H9 (cell line): ENCODE results near the gene USP13. TPM values are rescaled to one million over a fixed set of nuclear protein-coding genes. Genes with fewer than 3 reads are reported as not detected.
A peak's percentile ranks its signal among the peaks of the same experiment; 100 is the strongest.

Experiments
- DNase-seq: peaks from one replicate; pipeline ENCODE4 v3.0.0-alpha.2; 2017
- H2AFZ ChIP-seq: one replicate; pipeline ENCODE4 v1.6.1; 2013; ENCODE audit warnings: mild to moderate bottlenecking, low read length, control low read depth, moderate library complexity
- H2AK5ac ChIP-seq: 2 replicates; pipeline ENCODE4 v1.6.1; 2013; ENCODE audit warnings: low read length, control low read depth, mixed read lengths; ENCODE audit not compliant: insufficient read length
- H2BK120ac ChIP-seq: one replicate; pipeline ENCODE4 v1.6.1; 2013; ENCODE audit warnings: low read depth, mild to moderate bottlenecking, low read length, control low read depth, inconsistent platforms; ENCODE audit not compliant: poor library complexity, severe bottlenecking
- H2BK12ac ChIP-seq: 2 replicates; pipeline ENCODE4 v1.6.1; 2013; ENCODE audit warnings: low read length, control low read depth, mixed read lengths, low read depth; ENCODE audit not compliant: insufficient read length
- H2BK15ac ChIP-seq: 2 replicates; pipeline ENCODE4 v1.6.1; 2013; ENCODE audit warnings: low read depth, low read length, control low read depth
- H2BK20ac ChIP-seq: one replicate; pipeline ENCODE4 v1.6.1; 2013; ENCODE audit warnings: low read depth, mild to moderate bottlenecking, low read length, control low read depth, inconsistent platforms; ENCODE audit not compliant: poor library complexity, severe bottlenecking
- H2BK5ac ChIP-seq: 2 replicates; pipeline ENCODE4 v1.6.1; 2013; ENCODE audit warnings: low read length, control low read depth, mixed read lengths; ENCODE audit not compliant: insufficient read length
- H3K14ac ChIP-seq: 2 replicates; pipeline ENCODE4 v1.6.1; 2013; ENCODE audit warnings: low read length, control low read depth; ENCODE audit not compliant: insufficient read depth
- H3K18ac ChIP-seq: 2 replicates; pipeline ENCODE4 v1.6.1; 2013; ENCODE audit warnings: low read depth, mild to moderate bottlenecking, mixed read lengths, low read length, control low read depth; ENCODE audit not compliant: insufficient read length
- H3K23ac ChIP-seq: 2 replicates; pipeline ENCODE4 v1.6.1; 2013; ENCODE audit warnings: low read length, control low read depth, mixed read lengths, low read depth; ENCODE audit not compliant: insufficient read length
- H3K23me2 ChIP-seq: 2 replicates; pipeline ENCODE4 v1.6.1; 2013; ENCODE audit warnings: low read depth, mild to moderate bottlenecking, mixed read lengths, low read length, control low read depth; ENCODE audit not compliant: insufficient read length, poor library complexity, severe bottlenecking
- H3K27ac ChIP-seq: 2 replicates; pipeline ENCODE4 v1.5.1; 2013; ENCODE audit warnings: low read length, control low read depth, mixed read lengths, low read depth; ENCODE audit not compliant: insufficient read length
- H3K27me3 ChIP-seq: 2 replicates; pipeline ENCODE4 v1.6.1; 2013; ENCODE audit warnings: low read length, control low read depth, inconsistent platforms; ENCODE audit not compliant: insufficient read depth
- H3K4ac ChIP-seq: 2 replicates; pipeline ENCODE4 v1.6.1; 2013; ENCODE audit warnings: low read depth, mild to moderate bottlenecking, control low read depth, inconsistent platforms, low read length, moderate library complexity
- H3K4me1 ChIP-seq: 2 replicates; pipeline ENCODE4 v1.6.1; 2013; ENCODE audit warnings: low read length, control low read depth, inconsistent platforms; ENCODE audit not compliant: insufficient read depth
- H3K4me2 ChIP-seq: 2 replicates; pipeline ENCODE4 v1.6.1; 2013; ENCODE audit warnings: low read length, control low read depth, mixed read lengths; ENCODE audit not compliant: insufficient read length, insufficient read depth
- H3K56ac ChIP-seq: 2 replicates; pipeline ENCODE4 v1.6.1; 2013; ENCODE audit warnings: low read depth, mild to moderate bottlenecking, mixed read lengths, low read length, control low read depth; ENCODE audit not compliant: insufficient read length
- H3K79me1 ChIP-seq: 2 replicates; pipeline ENCODE4 v1.6.1; 2013; ENCODE audit warnings: low read depth, mild to moderate bottlenecking, moderate library complexity, low read length, control low read depth, inconsistent platforms; ENCODE audit not compliant: insufficient read depth, poor library complexity, severe bottlenecking
- H3K79me2 ChIP-seq: 2 replicates; pipeline ENCODE4 v1.6.1; 2013; ENCODE audit warnings: low read length, control low read depth, inconsistent platforms; ENCODE audit not compliant: insufficient read depth
- H3K9ac ChIP-seq: 2 replicates; pipeline ENCODE4 v1.6.1; 2013; ENCODE audit warnings: low read length, control low read depth, mixed read lengths; ENCODE audit not compliant: insufficient read length; ENCODE audit errors: extremely low read depth
- H3K9me3 ChIP-seq: one replicate; pipeline ENCODE4 v1.6.1; 2013; ENCODE audit warnings: low read depth, low read length, inconsistent platforms; ENCODE audit not compliant: control insufficient read depth
- H3T11ph ChIP-seq: one replicate; pipeline ENCODE4 v1.6.1; 2013; ENCODE audit warnings: mild to moderate bottlenecking, low read length, control low read depth, inconsistent platforms
- H4K20me1 ChIP-seq: one replicate; pipeline ENCODE4 v1.6.1; 2013; ENCODE audit not compliant: control insufficient read depth, insufficient read length, insufficient read depth
- H4K5ac ChIP-seq: 2 replicates; pipeline ENCODE4 v1.6.1; 2013; ENCODE audit warnings: low read depth, mild to moderate bottlenecking, mixed read lengths, low read length, control low read depth; ENCODE audit not compliant: insufficient read length
- H4K8ac ChIP-seq: replicated peaks from 2 replicates; pipeline ENCODE4 v1.6.1; 2013; ENCODE audit warnings: low read length, control low read depth, mixed read lengths, low read depth; ENCODE audit not compliant: insufficient read length
- H4K91ac ChIP-seq: 2 replicates; pipeline ENCODE4 v1.6.1; 2013; ENCODE audit warnings: low read depth, mild to moderate bottlenecking, moderate library complexity, mixed read lengths, low read length, control low read depth; ENCODE audit not compliant: insufficient read length
- H3K27ac Mint-ChIP-seq, 3 experiments: 2 replicates in 2 of 3; 3 replicates in 1 of 3; pipeline ENCODE4 v1.8.0; 2020 to 2021; ENCODE audit warnings: mixed read lengths in 3 of 3, mild to moderate bottlenecking in 1 of 3, moderate library complexity in 1 of 3
- H3K27me3 Mint-ChIP-seq: 2 replicates; pipeline ENCODE4 v1.8.0; 2021; ENCODE audit warnings: low read depth, mild to moderate bottlenecking, moderate library complexity, mixed read lengths
- H3K36me3 Mint-ChIP-seq, 3 experiments: 2 replicates in 2 of 3; 3 replicates in 1 of 3; pipeline ENCODE4 v1.8.0; 2020 to 2021; ENCODE audit warnings: low read depth in 3 of 3, mixed read lengths in 3 of 3; ENCODE audit not compliant: insufficient read depth in 1 of 3
- H3K4me1 Mint-ChIP-seq, 2 experiments: 2 replicates each; pipeline ENCODE4 v1.8.0; 2020; ENCODE audit warnings: mixed read lengths in 2 of 2
- H3K4me3 Mint-ChIP-seq, 2 experiments: 2 replicates in 1 of 2; 3 replicates in 1 of 2; pipeline ENCODE4 v1.8.0; 2020 to 2021; ENCODE audit warnings: mild to moderate bottlenecking in 2 of 2, mixed read lengths in 2 of 2, moderate library complexity in 1 of 2
- H3K9me3 Mint-ChIP-seq, 2 experiments: 2 replicates in 1 of 2; 3 replicates in 1 of 2; pipeline ENCODE4 v1.8.0; 2020; ENCODE audit warnings: mild to moderate bottlenecking in 2 of 2, mixed read lengths in 2 of 2, moderate library complexity in 1 of 2
- CTCF ChIP-seq: fragments of 200-600 bp; sonication (generic); conservative IDR thresholded peaks from 3 replicates; pipeline ENCODE4 v1.8.0; 2021; ENCODE audit warnings: antibody characterized with exemption, mild to moderate bottlenecking
- WGBS: extraction: QIAGEN DNeasy Blood & Tissue Kit; methylation state at CpG from one replicate; pipeline ENCODE4 v1.1.7; 2013; ENCODE audit warnings: missing lambda C conversion rate, low lambda C conversion rate, mixed read lengths; ENCODE audit not compliant: insufficient read length; ENCODE audit errors: extremely low coverage; 5-methylcytosine and 5-hydroxymethylcytosine counted together
- total RNA-seq: library from RNA; stranded (reverse); gene quantifications from 2 replicates; pipeline ENCODE4 v1.2.1, GENCODE V29; 2021

Gene USP13
- total RNA-seq, 1 experiment from 2014 or later = 26.7 TPM

- H3K27ac ChIP-seq = no peak overlapping the region
- no peaks in the 10 kb centered on the region for H3K9me3 ChIP-seq
- H3K23me2 ChIP-seq = no peaks in the 10 kb centered on the region
- H2BK15ac ChIP-seq = no peak overlapping the region
- Mint-ChIP-seq H3K4me3 (no peak overlapping the region), H3K36me3 (peaks cover 2 to 6% (median 5%) of the 10 kb centered on the region in 3 experiments; a peak in 4 of 7 replicates), H3K9me3 (no peaks in the 10 kb centered on the region), H3K4me1 (peaks cover 43 to 49% of the 10 kb centered on the region in 2 experiments), H3K27ac (peak overlapping the region; percentile 42 to 95 (median 69); a peak in 6 of 7 replicates), H3K27me3 (no peaks in the 10 kb centered on the region; the same call in 1 of the 2 replicates)
- no peak overlapping the region for H3K23ac ChIP-seq
- no peaks in the 10 kb centered on the region for H4K20me1 ChIP-seq
- no peaks in the 10 kb centered on the region for H3K79me2 ChIP-seq
- no peak for TF ChIP-seq CTCF
- no peak overlapping the region for H4K8ac ChIP-seq
- H3K79me1 ChIP-seq = no peaks in the 10 kb centered on the region
- H3K4me2 ChIP-seq = no peak overlapping the region
- H3K56ac ChIP-seq = no peak overlapping the region
- H2BK12ac ChIP-seq = no peak overlapping the region
- no CpG with 5 or more reads among the region's 4 CpGs for WGBS
- H3K4ac ChIP-seq = no peak overlapping the region
- H2AFZ ChIP-seq = no peak overlapping the region
- no peak overlapping the region for H3K9ac ChIP-seq
- H2BK120ac ChIP-seq = no peak overlapping the region
- no peak overlapping the region for H3K18ac ChIP-seq
- H3T11ph ChIP-seq = no peak overlapping the region
- H2BK5ac ChIP-seq = no peak overlapping the region
- H3K14ac ChIP-seq = no peak overlapping the region
- no peak overlapping the region for H4K91ac ChIP-seq
- H3K27me3 ChIP-seq = no peaks in the 10 kb centered on the region
- H4K5ac ChIP-seq = no peak overlapping the region
- H3K4me1 ChIP-seq = 0 out of 2 replicates have a peak, but pooled peaks cover 3% of the 10 kb centered on the region
- no peak for DNase-seq
- no peak overlapping the region for H2BK20ac ChIP-seq
- no peak overlapping the region for H2AK5ac ChIP-seq
Measured at GRCh38 chr3:179700716-179701115, 47.9 kb downstream of the USP13 start.
